Adrenal gland (tissue), 12 donors: ENCODE results near the gene GTF3C5. TPM values are rescaled to one million over a fixed set of nuclear protein-coding genes. Genes with fewer than 3 reads are reported as not detected.
"Not testable (repeated sequence)": the region's sequence is repeated elsewhere in the genome, so short reads cannot be mapped to it uniquely, and the experiment has no call there.

Experiments used
- DNase-seq, 7 donors: peaks; one replicate each; pipeline ENCODE4 v3.0.0-alpha.2; 2019 to 2020
- H3K27ac ChIP-seq, 5 donors: fragments of 200-600 bp; sonication (generic) in 4 of 5; 1 replicate in 3 of 5; 2 replicates in 2 of 5; pipeline versions ENCODE4 v1.5.1 to v1.8.0; 2016 to 2020; ENCODE audit warnings: mild to moderate bottlenecking in 1 of 5
- H3K27me3 ChIP-seq: fragments of 200-600 bp; 2 replicates; pipeline ENCODE4 v1.8.0; 2021
- H3K36me3 ChIP-seq, 2 donors: fragments of 200-600 bp; replicated peaks in 1 of 2; 1 replicate in 1 of 2; 2 replicates in 1 of 2; pipeline versions ENCODE4 v1.5.1 to v1.8.0; 2018 to 2022
- H3K4me1 ChIP-seq, 2 donors: fragments of 200-600 bp; replicated peaks in 1 of 2; 1 replicate in 1 of 2; 2 replicates in 1 of 2; pipeline versions ENCODE4 v1.5.1 to v1.8.0; 2018 to 2021
- H3K4me3 ChIP-seq, 4 donors: fragments of 200-600 bp; sonication (generic) in 3 of 4; one replicate each; pipeline ENCODE4 v1.5.1; 2016 to 2018
- H3K9me3 ChIP-seq, 3 donors: fragments of 200-600 bp; sonication (generic) in 1 of 3; replicated peaks in 1 of 3; 1 replicate in 2 of 3; 2 replicates in 1 of 3; pipeline versions ENCODE4 v1.5.1 to v1.8.0; 2016 to 2021
- CTCF ChIP-seq, 6 experiments: fragments of 450-650 bp in 4 of 6; fragments of 200-600 bp in 2 of 6; sonication (generic) in 1 of 6; IDR thresholded peaks; 1 replicate in 5 of 6; 2 replicates in 1 of 6; pipeline versions ENCODE4 v1.5.1 to v1.8.0; 2016 to 2021; ENCODE audit warnings: antibody characterized with exemption in 6 of 6, mild to moderate bottlenecking in 2 of 6, moderate library complexity in 1 of 6
- POLR2A ChIP-seq, 2 donors: fragments of 450-650 bp; IDR thresholded peaks; one replicate each; pipeline ENCODE4 v1.6.1; 2017; ENCODE audit warnings: antibody characterized with exemption in 2 of 2, mild to moderate bottlenecking in 2 of 2, moderate library complexity in 1 of 2
- WGBS, 4 donors: extraction: QIAGEN DNeasy Blood & Tissue Kit in 2 of 4; methylation state at CpG; one replicate each; pipeline versions ENCODE4 v1.1.5 to v1.1.7; 2013 to 2017; 5-methylcytosine and 5-hydroxymethylcytosine counted together
- intact Hi-C, 2 donors: fragments of 100-400 bp; cut with DNase I; formaldehyde crosslinking; loops; one replicate each; pipeline versions ENCODE4 v1.14.1 to v1.15.0; 2022 to 2023
- polyA plus RNA-seq, 3 donors: library from polyadenylated mRNA; stranded (reverse); fragments of 200-250 nt in 2 of 3; fragments of 350-450 nt in 1 of 3; fragmentation: Illumina TruSeq in 1 of 3; extraction: RNeasy Lipid Tissue Mini Kit (QIAGEN cat#74804) in 1 of 3; gene quantifications; one replicate each; pipeline ENCODE4 v1.2.3, GENCODE V29; 2013 to 2014
- total RNA-seq, 9 donors: library from RNA; depleted of rRNA in 4 of 9; stranded (reverse); fragments of >200 nt in 4 of 9; fragments of 120-200 nt in 1 of 9; fragmentation: NEBNext Ultra II Directional in 1 of 9; extraction: Animal tissue kit (Norgen Biotek cat#: 25700) in 1 of 9; gene quantifications; one replicate each; pipeline versions ENCODE4 v1.1.0 to v1.2.4, GENCODE V29; 2013 to 2023
- donor health status: healthy with polysubstance abuse.
- donor health status: Bipolar disorder and iron deficiency.
- donor health status: DM: yes; HTN: yes; CAD: no.
- donor health status: DM: no; HTN: no; CAD: no.
- donor health status: DM: no; HTN: no; CAD: no.
- donor health status: DM: yes; HTN: yes; CAD: no.

The GTF3C5 gene
- total and polyA plus RNA-seq, 12 donors, result 43.9 to 139 (median 61.5) TPM

DNA sequence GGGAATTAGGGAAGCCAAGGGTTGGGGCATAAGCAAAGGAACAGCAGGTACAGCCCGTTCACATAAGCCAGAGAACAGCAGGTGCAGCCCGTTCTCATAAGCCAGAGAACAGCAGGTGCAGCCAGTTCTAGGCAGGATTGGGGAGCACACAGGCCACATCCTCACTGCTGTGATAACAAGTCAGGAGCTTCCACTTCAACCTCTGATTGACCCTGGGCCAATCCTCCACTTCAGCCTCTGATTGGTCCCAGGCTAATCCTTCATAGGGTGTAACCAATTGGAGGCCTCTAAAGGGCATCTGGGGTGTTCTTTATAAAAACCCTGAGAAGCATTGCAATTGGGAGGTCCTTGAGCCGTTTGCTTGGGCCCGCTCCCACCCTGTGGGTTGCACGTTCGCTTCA lies 58.5 kb downstream of the GTF3C5 start:
- H3K4me1 ChIP-seq, result no peaks in the 10 kb centered on the region
- TF ChIP-seq CTCF (IDR thresholded peaks at IDR 0.05) (no peak), POLR2A (IDR thresholded peaks at IDR 0.05) (no peak)
- no peak overlapping the region for H3K4me3 ChIP-seq
- intact Hi-C loops, result no loop called here
- H3K36me3 ChIP-seq, result no peaks in the 10 kb centered on the region
- no peaks in the 10 kb centered on the region for H3K27me3 ChIP-seq
- no peaks in the 10 kb centered on the region for H3K9me3 ChIP-seq
- 82 to 91% (median 90%) methylated on average over 6 of the region's 6 CpGs for WGBS, 4 donors
- no peak overlapping the region for H3K27ac ChIP-seq
- DNase-seq, result no peak

- H3K4me1 ChIP-seq, result no peaks in the 10 kb centered on the region
- H3K9me3 ChIP-seq, result no peaks in the 10 kb centered on the region
- 62 to 94% (median 82%) methylated on average over 5 to 6 of the region's 6 CpGs for WGBS, 4 donors
- no peaks in the 10 kb centered on the region for H3K36me3 ChIP-seq
- H3K4me3 ChIP-seq, result no peak overlapping the region
- intact Hi-C loops, result loop anchor here in 1 of 2 donors (10.0 kb wide), 1 partner anchor 45 kb away; no protein-coding TSS in a partner anchor
- H3K27ac ChIP-seq, result no peak overlapping the region
- DNase-seq, result no peak
- H3K27me3 ChIP-seq, result no peaks in the 10 kb centered on the region
- TF ChIP-seq POLR2A (IDR thresholded peaks at IDR 0.05) (no peak), CTCF (IDR thresholded peaks at IDR 0.05) (no peak)
Observed at GRCh38 chr9:133090187-133090586, 59.4 kb downstream of the GTF3C5 start.

DNA sequence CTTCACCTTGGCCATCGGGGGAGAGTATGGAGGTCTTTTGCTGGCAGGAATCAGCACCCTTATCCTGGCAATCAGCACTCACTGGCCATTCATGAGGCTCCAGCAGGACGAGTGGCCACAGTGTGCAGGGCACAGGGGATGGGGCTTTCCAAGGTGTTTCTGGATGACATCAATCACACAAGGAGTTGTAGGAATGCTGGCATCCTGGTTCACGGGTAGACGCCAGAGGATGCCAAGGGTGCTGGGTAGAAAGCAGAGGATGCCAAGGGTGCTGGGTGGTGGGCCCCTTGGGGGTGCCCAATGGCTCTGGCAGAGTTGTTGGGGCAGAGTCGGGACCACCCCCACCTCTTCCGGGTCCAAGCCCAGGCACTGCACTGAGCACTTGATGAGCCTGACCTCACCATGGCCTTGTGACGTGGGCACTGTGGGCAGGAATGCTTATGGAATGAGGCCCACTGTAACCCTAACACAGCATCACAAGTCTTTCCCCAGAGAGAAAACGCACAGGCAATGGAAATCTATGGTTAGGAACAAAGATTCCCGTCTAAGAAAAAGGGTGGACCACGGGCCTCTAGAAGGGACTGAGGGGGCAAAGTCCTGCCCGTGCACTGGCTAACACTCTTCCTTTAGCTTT lies 60.1 kb downstream of the GTF3C5 start:
- no peak overlapping the region for H3K4me3 ChIP-seq
- no peak for DNase-seq
- intact Hi-C loops, result loop anchor here in 1 of 2 donors (10.0 kb wide), 1 partner anchor 46 kb away; no protein-coding TSS in a partner anchor
- H3K27me3 ChIP-seq, result no peaks in the 10 kb centered on the region
- no peaks in the 10 kb centered on the region for H3K36me3 ChIP-seq
- TF ChIP-seq POLR2A (IDR thresholded peaks at IDR 0.05), result no peak
- TF ChIP-seq CTCF (IDR thresholded peaks at IDR 0.05), result no peak
- no peaks in the 10 kb centered on the region for H3K4me1 ChIP-seq
- H3K9me3 ChIP-seq, result no peaks in the 10 kb centered on the region
- H3K27ac ChIP-seq, result no peak overlapping the region
- WGBS, 4 donors, result 79 to 88% (median 84%) methylated on average over 6 to 11 of the region's 11 CpGs

DNA sequence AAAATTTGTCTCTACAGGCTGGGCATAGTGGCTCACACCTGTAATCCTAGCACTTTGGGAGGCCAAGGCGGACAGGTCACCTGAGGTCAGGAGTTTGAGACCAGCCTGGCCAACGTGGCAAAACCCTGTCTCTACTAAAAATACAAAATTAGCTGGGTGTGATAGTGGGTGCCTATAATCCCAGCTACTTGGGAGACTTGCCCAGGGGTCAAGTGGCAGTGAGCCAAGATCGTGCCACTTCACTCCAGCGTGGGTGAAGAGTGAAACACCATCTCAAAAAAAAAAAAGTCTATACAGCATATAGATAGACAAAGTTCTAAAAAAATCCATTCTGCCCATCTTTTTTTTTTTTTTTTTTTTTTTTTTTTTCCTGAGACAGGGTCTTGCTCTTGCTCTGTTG lies 63.6 kb downstream of the GTF3C5 start:
- WGBS, 4 donors, result 74 to 86% (median 82%) methylated on average over 4 of the region's 4 CpGs
- not testable (repeated sequence) for DNase-seq, H3K9me3 ChIP-seq, H3K27ac ChIP-seq, H3K4me1 ChIP-seq, H3K27me3 ChIP-seq, H3K4me3 ChIP-seq
- intact Hi-C loops, result loop anchor here in 1 of 2 donors (10.0 kb wide), 1 partner anchor 50 kb away; no protein-coding TSS in a partner anchor
- peaks cover 0 to 27% of the 10 kb centered on the region in 2 donors for H3K36me3 ChIP-seq
